Heart left ventricle (tissue), 16 donors: Measurements from ENCODE around the gene SYNGAP1. TPM values are rescaled to one million over a fixed set of nuclear protein-coding genes. Genes with fewer than 3 reads are reported as not detected.
A peak's percentile ranks its signal among the peaks of the same experiment; 100 is the strongest.
"Not testable (repeated sequence)": the region's sequence is repeated elsewhere in the genome, so short reads cannot be mapped to it uniquely, and the experiment has no call there.

Experiments
- ATAC-seq, 4 donors: fragments of 200-7000 bp; cut with Tn5 transposase; one replicate each; pipeline ENCODE4 v1.9.1; 2020 to 2022; ENCODE audit warnings: moderate library complexity in 4 of 4, mild to moderate bottlenecking in 3 of 4, moderate number of reproducible peaks in 1 of 4
- DNase-seq, 5 donors: peaks; one replicate each; pipeline ENCODE4 v3.0.0-alpha.2; 2020
- H3K27ac ChIP-seq, 12 donors: fragments of 200-600 bp; sonication (generic) in 4 of 12; one replicate each; pipeline versions ENCODE4 v1.5.0 to v1.8.0; 2016 to 2022; ENCODE audit warnings: mild to moderate bottlenecking in 2 of 12
- H3K27me3 ChIP-seq, 9 donors: fragments of 200-600 bp; sonication (generic) in 2 of 9; one replicate each; pipeline versions ENCODE4 v1.5.1 to v1.8.0; 2016 to 2022; ENCODE audit warnings: mild to moderate bottlenecking in 3 of 9
- H3K36me3 ChIP-seq, 9 donors: fragments of 200-600 bp; sonication (generic) in 2 of 9; one replicate each; pipeline versions ENCODE4 v1.5.0 to v1.8.0; 2018 to 2022; ENCODE audit warnings: mild to moderate bottlenecking in 2 of 9
- H3K4me1 ChIP-seq, 12 donors: fragments of 200-600 bp; sonication (generic) in 4 of 12; one replicate each; pipeline versions ENCODE4 v1.5.0 to v1.8.0; 2016 to 2022; ENCODE audit warnings: mild to moderate bottlenecking in 3 of 12
- H3K4me3 ChIP-seq, 12 donors: fragments of 200-600 bp; sonication (generic) in 4 of 12; one replicate each; pipeline versions ENCODE4 v1.5.0 to v1.8.0; 2017 to 2022; ENCODE audit warnings: mild to moderate bottlenecking in 9 of 12, moderate library complexity in 4 of 12
- H3K9me3 ChIP-seq, 12 donors: fragments of 200-600 bp; sonication (generic) in 4 of 12; one replicate each; pipeline versions ENCODE4 v1.5.0 to v1.8.0; 2016 to 2022; ENCODE audit warnings: mild to moderate bottlenecking in 1 of 12
- CTCF ChIP-seq, 12 donors: fragments of 200-600 bp; sonication (generic) in 4 of 12; IDR thresholded peaks; one replicate each; pipeline versions ENCODE4 v1.5.0 to v1.8.0; 2018 to 2022; ENCODE audit warnings: antibody characterized with exemption in 12 of 12, mild to moderate bottlenecking in 5 of 12
- POLR2A ChIP-seq, 2 donors: fragments of 450-650 bp; IDR thresholded peaks; one replicate each; pipeline ENCODE4 v1.6.1; 2017; ENCODE audit warnings: antibody characterized with exemption in 2 of 2, mild to moderate bottlenecking in 2 of 2, moderate library complexity in 2 of 2
- WGBS, 4 donors: extraction: QIAGEN DNeasy Blood & Tissue Kit in 2 of 4; methylation state at CpG; one replicate each; pipeline versions ENCODE4 v1.1.5 to v1.1.7; 2013 to 2018; 5-methylcytosine and 5-hydroxymethylcytosine counted together
- intact Hi-C, 10 donors: fragments of 100-400 bp; cut with DNase I; formaldehyde crosslinking; loops; one replicate each; pipeline versions ENCODE4 v1.11.1 to v1.14.2; 2022
- long read RNA-seq, 3 donors: library from polyadenylated mRNA; unstranded; transcript quantifications; one replicate each; pipeline ENCODE4 v2.0.0, GENCODE V29; 2020 to 2021
- polyA plus RNA-seq, 2 donors: library from polyadenylated mRNA; stranded (reverse); fragments of 200-250 nt; gene quantifications; one replicate each; pipeline ENCODE4 v1.2.3, GENCODE V29; 2013
- total RNA-seq, 9 donors: library from RNA; depleted of rRNA in 2 of 9; stranded (reverse); fragments of >200 nt in 2 of 9; fragmentation: NEBNext Ultra II Directional in 3 of 9; extraction: Animal tissue kit (Norgen Biotek cat#: 25700) in 3 of 9; gene quantifications; one replicate each; pipeline versions ENCODE4 v1.1.0 to v1.2.4, GENCODE V29; 2016 to 2023
- donor health status: ischemic (EF 13 %, LVEDD 7.1; RV severe dilation, severe dysfunction).
- donor health status: healthy with polysubstance abuse.
- donor health status: DM: no; HTN: yes; CAD: no.
- donor health status: DM: no; HTN: no; CAD: no.
- donor health status: ischemic (EF 25% LVEDD 6.9; RV normal size, moderate dysfunction).
- donor health status: ischemic (EF 25% LVEDD 5.7; RV mildly dilated, moderate dysfunction).
- donor health status: healthy.
- donor health status: DM: yes; HTN: yes; CAD: no.
- donor health status: ischemic (EF 35%, LVEDD 5.7; RV mildly dilated, moderate dysfunction).
- donor health status: nonischemic (EF 11% LVEDD 7.7; RV severe dilation, severe dysfunction).
- donor health status: DM: yes; HTN: yes; CAD: no.
- donor health status: PGD.
- donor health status: ischemic (EF 29% LVEDD 5.4; RV normal size, mild dysfunction).
- donor health status: nonischemic (EF 23%, LVEDD 6.1; RV moderate dilation, normal function).

The SYNGAP1 gene
- total RNA-seq (1 to 10 TPM; 2.4 to 9.9 (median 4.4) TPM), polyA plus RNA-seq (1 to 10 TPM; 5.0 to 5.8 TPM)
- long read RNA-seq, donor 1: 0 reads
- long read RNA-seq, donor 2: 0 reads
- long read RNA-seq, donor 3, partial matches to known transcripts: 0 of 1 reads
- long read RNA-seq, donor 3, other reads (novel, unspliced or antisense): 1 of 1 reads

- no peaks in the 10 kb centered on the region for H3K27me3 ChIP-seq
- intact Hi-C loops: loop anchor here in 4 of 10 donors (10.0 kb wide), 1 partner anchor 155 kb away; no protein-coding TSS in a partner anchor
- peak within 1 kb of the TSS in 9 of 12 donors; percentile 28 to 64 (median 40) for H3K4me3 ChIP-seq
- peak within 1 kb of the TSS; percentile 83 to 97 (median 92) for H3K27ac ChIP-seq
- peaks cover 0 to 20% (median 19%) of the 10 kb centered on the region in 9 donors for H3K36me3 ChIP-seq
- peak in 4 of 5 donors; percentile 60 to 76 (median 68) for DNase-seq
- no peak for ATAC-seq
- H3K4me1 ChIP-seq: peaks cover 0 to 51% (median 31%) of the 10 kb centered on the region in 12 donors
- H3K9me3 ChIP-seq: no peaks in the 10 kb centered on the region
- TF ChIP-seq CTCF (IDR thresholded peaks at IDR 0.05) (no peak), POLR2A (IDR thresholded peaks at IDR 0.05) (peak in 1 of 2 donors; percentile 19)
- 5 to 10% (median 6%) methylated on average over 21 to 22 of the region's 22 CpGs for WGBS, 4 donors
Measured at GRCh38 chr6:33419580-33420490, at the start of gene SYNGAP1. Gene SYNGAP1 (plus strand): TSS chr6:33420065. CDS start chr6:33420265, 200 bp downstream.

GRCh38 chr6:33371901-33372300 lies 48.0 kb upstream of the SYNGAP1 start:
- H3K9me3 ChIP-seq, H3K27ac ChIP-seq, ATAC-seq, intact Hi-C loops, H3K4me3 ChIP-seq, DNase-seq, H3K36me3 ChIP-seq, H3K27me3 ChIP-seq: not testable (repeated sequence)
- H3K4me1 ChIP-seq: peaks cover 0 to 45% (median 11%) of the 10 kb centered on the region in 12 donors
- 90 to 95% (median 93%) methylated on average over 8 of the region's 8 CpGs for WGBS, 4 donors

GRCh38 chr6:33372526-33373123 lies 47.2 kb upstream of the SYNGAP1 start:
- TF ChIP-seq POLR2A (IDR thresholded peaks at IDR 0.05): no peak
- Histone ChIP-seq H3K36me3 (no peaks in the 10 kb centered on the region), H3K27ac (no peak overlapping the region), H3K4me3 (no peak overlapping the region), H3K4me1 (peaks cover 0 to 52% (median 11%) of the 10 kb centered on the region in 12 donors), H3K27me3 (no peaks in the 10 kb centered on the region), H3K9me3 (no peaks in the 10 kb centered on the region)
- DNase-seq (no peak), ATAC-seq (no peak)
- 49 to 58% (median 53%) methylated on average over 5 of the region's 5 CpGs for WGBS, 4 donors
- intact Hi-C loops: no loop called here

- Histone ChIP-seq H3K4me3 (no peak overlapping the region), H3K27me3 (no peaks in the 10 kb centered on the region), H3K27ac (peak overlapping the region in 4 of 12 donors; percentile 10 to 91 (median 58)), H3K4me1 (peaks cover 0 to 55% (median 11%) of the 10 kb centered on the region in 12 donors), H3K9me3 (no peaks in the 10 kb centered on the region), H3K36me3 (no peaks in the 10 kb centered on the region)
- DNase-seq (no peak), ATAC-seq (no peak)
- TF ChIP-seq CTCF (IDR thresholded peaks at IDR 0.05) (no peak), POLR2A (IDR thresholded peaks at IDR 0.05) (no peak)
- intact Hi-C loops: no loop called here
- WGBS, 4 donors: 72 to 79% (median 77%) methylated on average over 8 of the region's 8 CpGs
Measured at GRCh38 chr6:33373960-33374910, 45.6 kb upstream of the SYNGAP1 start.
